Putamen (tissue), 1 donor: ENCODE data around the gene RNF212B.

Source experiments
- DNase-seq: peaks from one replicate; pipeline ENCODE4 v3.0.0-alpha.2; 2016; ENCODE audit warnings: low spot score

The RNF212B gene

DNA sequence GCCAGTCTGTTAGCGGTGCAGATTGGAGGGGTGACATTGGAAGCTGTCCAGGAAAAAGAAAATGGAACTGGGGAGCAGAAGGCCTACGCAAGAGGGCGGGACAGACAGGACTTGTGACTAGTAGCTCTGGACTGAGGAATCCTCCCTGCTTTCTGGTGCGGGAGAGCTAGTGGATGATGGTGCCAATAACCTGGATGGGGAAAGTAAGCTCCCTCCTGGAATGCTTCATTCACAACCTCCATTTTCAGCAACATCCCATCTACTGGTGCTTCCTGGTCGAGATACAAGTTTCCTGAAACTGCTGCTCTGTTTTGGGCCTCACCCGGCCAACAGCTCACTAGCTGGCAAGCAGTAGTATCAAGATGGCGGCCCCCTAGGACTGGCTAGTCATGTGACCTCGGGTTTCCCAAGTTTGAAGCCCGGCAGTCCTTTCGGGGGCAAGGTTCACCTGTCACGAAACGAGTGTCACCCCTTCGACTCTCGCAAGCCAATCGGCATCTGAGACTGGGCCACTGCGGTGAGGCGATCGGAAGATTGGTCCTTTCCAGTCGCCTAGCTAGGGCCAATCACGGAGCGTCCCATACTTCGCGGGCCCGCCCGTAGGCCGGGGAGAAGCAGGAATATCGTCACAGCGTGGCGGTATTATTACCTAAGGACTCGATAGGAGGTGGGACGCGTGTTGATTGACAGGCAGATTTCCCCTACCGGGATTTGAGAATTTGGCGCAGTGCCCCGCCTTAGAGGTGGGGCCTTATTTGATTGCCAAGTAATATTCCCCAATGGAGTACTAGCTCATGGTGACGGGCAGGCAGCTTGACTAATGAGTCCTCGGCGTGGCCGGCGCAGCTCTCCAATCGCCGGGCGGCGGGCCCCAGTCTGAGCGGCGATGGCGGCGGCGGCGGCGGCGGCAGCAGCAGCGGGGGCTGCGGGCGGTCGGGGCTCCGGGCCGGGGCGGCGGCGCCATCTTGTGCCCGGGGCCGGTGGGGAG, 83.1 kb downstream of the RNF212B start, which contains the start of gene PABPN1:
PABPN1 (plus strand) TSS at position 874 of the 988 bp plus-strand sequence; CDS start at position 887, 13 bp downstream.
- DNase-seq = peak; percentile 100

DNA sequence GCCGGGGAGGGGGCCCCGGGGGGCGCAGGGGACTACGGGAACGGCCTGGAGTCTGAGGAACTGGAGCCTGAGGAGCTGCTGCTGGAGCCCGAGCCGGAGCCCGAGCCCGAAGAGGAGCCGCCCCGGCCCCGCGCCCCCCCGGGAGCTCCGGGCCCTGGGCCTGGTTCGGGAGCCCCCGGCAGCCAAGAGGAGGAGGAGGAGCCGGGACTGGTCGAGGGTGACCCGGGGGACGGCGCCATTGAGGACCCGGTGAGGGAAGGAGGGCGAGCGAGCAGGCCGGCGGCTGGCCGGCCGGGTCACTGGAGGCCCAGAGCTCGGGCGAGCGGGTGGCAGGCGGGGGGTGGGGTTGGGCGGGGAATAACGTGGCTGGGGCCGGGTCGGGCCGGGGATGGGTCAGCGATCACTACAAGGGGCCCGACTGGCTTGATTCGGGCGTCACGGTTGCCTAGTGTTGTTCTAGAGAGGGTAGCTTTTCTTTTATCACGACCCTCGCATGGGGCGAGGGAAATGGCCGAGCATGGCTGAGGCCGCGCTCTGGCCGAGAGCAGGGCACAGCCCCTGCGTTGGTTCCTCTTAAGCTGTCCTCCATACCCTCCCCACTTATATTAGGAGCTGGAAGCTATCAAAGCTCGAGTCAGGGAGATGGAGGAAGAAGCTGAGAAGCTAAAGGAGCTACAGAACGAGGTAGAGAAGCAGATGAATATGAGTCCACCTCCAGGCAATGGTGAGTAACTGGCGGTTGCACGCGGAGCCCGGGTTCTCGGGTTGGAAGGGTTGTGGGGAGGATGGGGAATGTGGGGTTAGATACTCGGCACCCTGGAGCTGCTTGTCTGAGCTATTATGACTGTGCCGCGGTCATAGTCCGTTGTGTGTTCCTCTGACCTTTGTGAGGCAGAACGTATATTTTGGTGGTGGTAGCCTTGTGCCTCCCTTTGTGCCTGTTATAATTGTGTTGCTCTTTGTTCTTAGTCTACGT, 84.1 kb downstream of the RNF212B start:
- no peak for DNase-seq
